ENCODE results near the gene HECTD2. TPM values are rescaled to one million over a fixed set of nuclear protein-coding genes. Genes with fewer than 3 reads are reported as not detected.

The HECTD2 gene
- polyA plus RNA-seq, 1 donor from 2014 or later = 2.6 TPM

- no peaks in the 10 kb centered on the region for H3K27me3 Mint-ChIP-seq
- no peak overlapping the region for H3K4me3 Mint-ChIP-seq
- no peaks in the 10 kb centered on the region for H3K36me3 Mint-ChIP-seq
- no peaks in the 10 kb centered on the region for H3K4me1 Mint-ChIP-seq
- no peak overlapping the region for H3K27ac Mint-ChIP-seq
- no peaks in the 10 kb centered on the region for H3K9me3 Mint-ChIP-seq
Measured at GRCh38 chr10:91479583-91479982, 69.4 kb downstream of the HECTD2 start.

GRCh38 chr10:91487911-91488582 is 77.9 kb downstream of the HECTD2 start:
- no peaks in the 10 kb centered on the region for H3K4me1 Mint-ChIP-seq
- H3K36me3 Mint-ChIP-seq = peaks cover 5% of the 10 kb centered on the region
- no peak overlapping the region for H3K27ac Mint-ChIP-seq
- H3K27me3 Mint-ChIP-seq = no peaks in the 10 kb centered on the region
- H3K9me3 Mint-ChIP-seq = no peaks in the 10 kb centered on the region
- H3K4me3 Mint-ChIP-seq = no peak overlapping the region

GRCh38 chr10:91493313-91493712 is 83.2 kb downstream of the HECTD2 start:
- H3K27ac Mint-ChIP-seq = no peak overlapping the region
- H3K27me3 Mint-ChIP-seq = no peaks in the 10 kb centered on the region
- H3K36me3 Mint-ChIP-seq = peaks cover 3% of the 10 kb centered on the region
- H3K9me3 Mint-ChIP-seq = no peaks in the 10 kb centered on the region
- H3K4me3 Mint-ChIP-seq = no peak overlapping the region
- H3K4me1 Mint-ChIP-seq = no peaks in the 10 kb centered on the region

- H3K4me3 Mint-ChIP-seq = no peak overlapping the region
- no peak overlapping the region for H3K27ac Mint-ChIP-seq
- no peaks in the 10 kb centered on the region for H3K9me3 Mint-ChIP-seq
- no peaks in the 10 kb centered on the region for H3K27me3 Mint-ChIP-seq
- H3K4me1 Mint-ChIP-seq = no peaks in the 10 kb centered on the region
- peaks cover 2% of the 10 kb centered on the region for H3K36me3 Mint-ChIP-seq
Measured at GRCh38 chr10:91495402-91495801, 85.3 kb downstream of the HECTD2 start.

GRCh38 chr10:91496016-91496415 is 85.9 kb downstream of the HECTD2 start:
- Mint-ChIP-seq H3K27ac (no peak overlapping the region), H3K27me3 (no peaks in the 10 kb centered on the region)

GRCh38 chr10:91511549-91512330 is 101.6 kb downstream of the HECTD2 start:
- Mint-ChIP-seq H3K27ac (no peak overlapping the region), H3K4me3 (no peak overlapping the region), H3K27me3 (no peaks in the 10 kb centered on the region), H3K4me1 (no peaks in the 10 kb centered on the region), H3K36me3 (no peaks in the 10 kb centered on the region), H3K9me3 (no peaks in the 10 kb centered on the region)

More at GRCh38 chr10:91496016-91496415, 85.9 kb downstream of the HECTD2 start:
- Mint-ChIP-seq H3K4me1 (no peaks in the 10 kb centered on the region), H3K4me3 (no peak overlapping the region), H3K36me3 (peaks cover 4% of the 10 kb centered on the region), H3K9me3 (no peaks in the 10 kb centered on the region)

GRCh38 chr10:91512458-91512857 is 102.3 kb downstream of the HECTD2 start:
- Mint-ChIP-seq H3K9me3 (peaks cover 0 to 2% (median 0%) of the 10 kb centered on the region in 3 donors), H3K27ac (no peak overlapping the region), H3K4me3 (no peak overlapping the region), H3K4me1 (no peaks in the 10 kb centered on the region), H3K27me3 (no peaks in the 10 kb centered on the region), H3K36me3 (no peaks in the 10 kb centered on the region)

- no peak overlapping the region for H3K4me3 Mint-ChIP-seq
- peaks cover 0 to 8% (median 0%) of the 10 kb centered on the region in 3 donors for H3K9me3 Mint-ChIP-seq
- no peaks in the 10 kb centered on the region for H3K4me1 Mint-ChIP-seq
- peaks cover 6% of the 10 kb centered on the region for H3K36me3 Mint-ChIP-seq
- no peak overlapping the region for H3K27ac Mint-ChIP-seq
- no peaks in the 10 kb centered on the region for H3K27me3 Mint-ChIP-seq
Measured at GRCh38 chr10:91513598-91514424, 103.7 kb downstream of the HECTD2 start.

- Mint-ChIP-seq H3K27me3 (no peaks in the 10 kb centered on the region), H3K4me1 (no peaks in the 10 kb centered on the region), H3K27ac (no peak overlapping the region), H3K36me3 (peaks cover 6% of the 10 kb centered on the region), H3K4me3 (no peak overlapping the region), H3K9me3 (peaks cover 0 to 8% (median 2%) of the 10 kb centered on the region in 3 donors)
Measured at GRCh38 chr10:91514787-91515186, 104.6 kb downstream of the HECTD2 start.

GRCh38 chr10:91517394-91517793 is 107.2 kb downstream of the HECTD2 start:
- Mint-ChIP-seq H3K4me3 (no peak overlapping the region), H3K9me3 (peaks cover 0 to 8% (median 6%) of the 10 kb centered on the region in 3 donors), H3K4me1 (no peaks in the 10 kb centered on the region), H3K27me3 (no peaks in the 10 kb centered on the region), H3K36me3 (peaks cover 8% of the 10 kb centered on the region), H3K27ac (no peak overlapping the region)

GRCh38 chr10:91519899-91520514 is 109.9 kb downstream of the HECTD2 start:
- H3K9me3 Mint-ChIP-seq = peaks cover 0 to 8% (median 6%) of the 10 kb centered on the region in 3 donors
- peaks cover 8% of the 10 kb centered on the region for H3K36me3 Mint-ChIP-seq
- H3K4me3 Mint-ChIP-seq = no peak overlapping the region
- H3K4me1 Mint-ChIP-seq = no peaks in the 10 kb centered on the region
- peaks cover 2% of the 10 kb centered on the region for H3K27me3 Mint-ChIP-seq
- no peak overlapping the region for H3K27ac Mint-ChIP-seq

- H3K27ac Mint-ChIP-seq = no peak overlapping the region
- no peak overlapping the region for H3K4me3 Mint-ChIP-seq
- H3K4me1 Mint-ChIP-seq = no peaks in the 10 kb centered on the region
- H3K36me3 Mint-ChIP-seq = peaks cover 8% of the 10 kb centered on the region
- peaks cover 0 to 8% (median 6%) of the 10 kb centered on the region in 3 donors for H3K9me3 Mint-ChIP-seq
- H3K27me3 Mint-ChIP-seq = peaks cover 2% of the 10 kb centered on the region
Measured at GRCh38 chr10:91520661-91521060, 110.5 kb downstream of the HECTD2 start.

GRCh38 chr10:91521439-91521838 is 111.3 kb downstream of the HECTD2 start:
- Mint-ChIP-seq H3K9me3 (peaks cover 0 to 8% (median 6%) of the 10 kb centered on the region in 3 donors), H3K27me3 (peaks cover 2% of the 10 kb centered on the region), H3K4me3 (no peak overlapping the region), H3K4me1 (no peaks in the 10 kb centered on the region), H3K27ac (no peak overlapping the region), H3K36me3 (peaks cover 8% of the 10 kb centered on the region)

GRCh38 chr10:91525896-91526712 is 116.0 kb downstream of the HECTD2 start:
- Mint-ChIP-seq H3K4me1 (no peaks in the 10 kb centered on the region), H3K4me3 (no peak overlapping the region), H3K36me3 (peaks cover 3% of the 10 kb centered on the region), H3K27me3 (peaks cover 16% of the 10 kb centered on the region), H3K27ac (no peak overlapping the region), H3K9me3 (peaks cover 0 to 4% (median 0%) of the 10 kb centered on the region in 3 donors)
